HG03442 (cell line): ENCODE results near the gene LIX1.
"Not testable (repeated sequence)": the region's sequence is repeated elsewhere in the genome, so short reads cannot be mapped to it uniquely, and the experiment has no call there.

Source experiments
- ATAC-seq: cut with Tn5 transposase; IDR thresholded peaks from one replicate; pipeline ENCODE4 v1.9.1; 2021; ENCODE audit warnings: mild to moderate bottlenecking, moderate library complexity; ENCODE audit not compliant: unreplicated experiment

The LIX1 gene

DNA sequence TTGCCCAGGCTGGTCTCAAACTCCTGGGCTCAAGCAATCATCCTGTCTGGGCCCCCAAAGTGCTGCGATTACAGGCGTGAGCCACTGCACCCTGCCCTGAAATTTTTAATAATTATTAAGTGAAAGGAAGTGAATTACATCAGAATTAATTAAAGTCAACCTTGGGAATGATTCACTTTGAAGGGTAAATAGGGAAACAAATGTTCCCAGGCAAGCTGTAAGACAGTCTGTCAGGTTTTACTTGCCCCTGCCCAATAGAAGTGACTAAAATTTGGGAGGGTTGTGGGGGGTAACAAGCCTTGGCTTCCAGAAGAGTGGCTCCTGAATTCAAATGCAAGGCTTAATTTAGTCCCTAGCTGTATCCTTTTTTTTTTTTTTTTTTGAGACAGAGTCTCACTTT is 1.3 kb upstream of the LIX1 start:
- ATAC-seq: no peak

GRCh38 chr5:97141539-97141938 is 872 bp downstream of the LIX1 start:
- no peak for ATAC-seq

DNA sequence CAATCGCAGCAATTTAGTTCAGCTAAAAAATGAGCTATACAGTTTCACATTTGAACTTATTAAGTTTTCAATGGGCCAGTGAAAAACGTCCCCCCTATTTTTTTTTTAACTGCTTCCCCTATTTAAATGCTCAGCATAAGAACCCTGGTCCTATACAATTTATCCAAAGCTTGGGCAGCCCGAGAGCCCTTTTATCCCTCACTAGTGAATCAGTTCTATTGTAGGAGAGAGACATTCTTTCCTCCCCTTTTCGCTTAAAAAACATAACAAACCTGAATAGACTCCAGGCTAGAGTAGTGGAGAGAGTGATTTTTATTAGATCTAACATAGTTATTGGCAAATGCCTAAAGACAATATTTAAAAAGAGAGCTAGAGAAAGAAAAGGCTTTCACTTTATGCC is 1.4 kb downstream of the LIX1 start:
- no peak for ATAC-seq

DNA sequence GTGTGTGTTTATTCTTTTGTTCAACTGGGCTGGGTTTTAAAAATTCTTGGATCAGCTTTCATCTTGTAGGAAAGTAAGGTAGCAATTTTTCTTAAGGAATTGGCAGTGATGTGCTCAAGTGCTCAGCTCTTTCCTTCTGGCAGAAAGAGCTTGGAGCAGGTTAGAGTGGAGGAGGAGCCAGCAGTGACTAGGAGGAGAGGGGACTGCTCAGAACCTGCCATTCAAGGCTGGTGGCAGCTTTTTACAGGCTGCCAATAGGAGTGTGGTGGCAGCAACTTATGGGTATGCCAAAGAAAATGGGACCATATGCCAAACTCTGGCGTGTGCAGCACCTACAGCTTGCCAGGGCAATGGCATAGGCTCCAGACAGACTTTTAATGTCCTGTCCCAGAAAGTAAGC is 2.2 kb downstream of the LIX1 start:
- ATAC-seq: not testable (repeated sequence)

- ATAC-seq: no peak
Measured at GRCh38 chr5:97136475-97136874, 5.9 kb downstream of the LIX1 start.

- ATAC-seq: no peak
Measured at GRCh38 chr5:97135868-97136267, 6.5 kb downstream of the LIX1 start.

DNA sequence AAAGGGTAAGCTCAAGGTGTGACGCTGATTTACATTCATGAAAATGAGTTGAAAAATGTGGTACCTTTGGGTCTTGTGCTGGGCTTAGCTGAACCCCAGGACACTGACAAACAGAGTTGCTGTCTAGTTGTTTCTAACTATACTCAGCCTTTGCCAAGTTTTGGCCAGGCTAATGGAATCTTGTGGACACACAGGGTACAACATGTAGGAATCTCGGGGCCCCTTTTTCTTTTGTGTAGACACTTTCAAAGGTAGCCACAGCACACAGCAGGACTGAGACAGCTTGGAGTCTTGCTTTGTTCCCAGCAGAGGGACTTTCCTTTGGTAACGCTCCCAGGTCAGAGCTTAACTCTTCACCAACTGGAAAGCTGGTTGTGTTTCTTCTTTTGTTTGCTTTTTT is 7.8 kb downstream of the LIX1 start:
- ATAC-seq: no peak

GRCh38 chr5:97133101-97133500 is 9.3 kb downstream of the LIX1 start:
- ATAC-seq: no peak

DNA sequence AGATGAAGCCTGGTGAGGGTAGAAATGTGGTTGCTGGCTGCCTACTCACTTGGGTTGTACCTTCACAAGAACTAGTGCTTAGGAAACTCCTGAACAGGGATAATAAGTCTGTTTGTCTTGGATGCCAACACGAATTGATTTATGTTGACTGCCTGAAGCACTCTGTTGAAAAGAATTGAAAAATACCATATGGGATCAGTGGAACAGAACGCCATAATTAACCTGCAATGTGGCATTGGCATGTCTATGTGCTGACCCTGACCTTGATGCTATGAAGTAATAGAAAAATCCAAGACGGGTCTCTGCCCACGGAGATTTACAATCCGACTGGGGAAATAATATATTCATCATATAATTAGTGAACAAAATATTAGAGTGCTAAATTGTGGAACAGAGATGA is 10.5 kb downstream of the LIX1 start:
- no peak for ATAC-seq

DNA sequence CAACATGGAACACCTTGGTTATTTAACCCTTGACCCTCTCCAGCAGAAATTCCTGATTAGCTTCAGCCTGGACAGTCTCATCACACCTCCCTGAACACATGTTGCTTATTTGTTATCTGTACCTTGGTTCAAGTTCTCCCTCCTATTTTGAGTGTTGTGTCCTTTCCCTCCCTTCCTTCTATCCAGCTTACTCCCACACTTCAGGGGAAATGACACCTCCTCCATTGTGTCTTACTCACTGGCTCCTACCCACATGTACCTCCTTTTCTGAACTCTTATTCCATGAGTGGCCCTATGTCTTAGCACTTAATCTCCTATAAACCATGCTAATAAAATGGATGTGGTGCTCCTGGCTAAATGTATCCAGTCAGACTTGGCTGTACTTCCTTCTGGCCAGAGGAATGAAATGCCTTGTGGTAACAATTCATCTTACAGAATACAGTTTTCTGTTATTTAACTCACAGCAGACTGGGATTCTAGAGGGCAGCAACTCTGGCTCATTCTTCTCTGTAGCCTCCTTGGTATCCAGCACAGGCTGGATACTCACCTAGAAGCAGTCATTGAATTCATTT is 11.2 kb downstream of the LIX1 start:
- ATAC-seq: no peak

DNA sequence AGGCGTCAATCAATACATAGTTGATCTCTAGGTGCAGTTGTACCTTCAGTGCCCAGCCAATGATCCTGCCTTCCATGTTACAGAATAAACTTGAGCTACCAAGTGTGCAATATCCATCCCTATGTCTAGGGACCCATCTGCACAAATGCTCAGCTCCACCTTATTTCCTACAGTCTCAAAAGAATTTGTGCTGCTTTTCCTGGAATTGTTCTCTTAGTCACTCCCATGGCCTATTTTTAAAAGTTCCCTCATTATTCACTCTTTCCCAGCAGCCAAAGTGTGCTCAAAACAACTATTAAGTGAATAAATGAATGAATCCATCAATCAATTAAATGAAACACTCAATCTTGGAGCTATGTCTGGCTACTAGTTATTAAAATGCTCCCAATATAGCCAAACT is 14.7 kb downstream of the LIX1 start:
- ATAC-seq: no peak

GRCh38 chr5:97125125-97125683 is 17.2 kb downstream of the LIX1 start:
- no peak for ATAC-seq

DNA sequence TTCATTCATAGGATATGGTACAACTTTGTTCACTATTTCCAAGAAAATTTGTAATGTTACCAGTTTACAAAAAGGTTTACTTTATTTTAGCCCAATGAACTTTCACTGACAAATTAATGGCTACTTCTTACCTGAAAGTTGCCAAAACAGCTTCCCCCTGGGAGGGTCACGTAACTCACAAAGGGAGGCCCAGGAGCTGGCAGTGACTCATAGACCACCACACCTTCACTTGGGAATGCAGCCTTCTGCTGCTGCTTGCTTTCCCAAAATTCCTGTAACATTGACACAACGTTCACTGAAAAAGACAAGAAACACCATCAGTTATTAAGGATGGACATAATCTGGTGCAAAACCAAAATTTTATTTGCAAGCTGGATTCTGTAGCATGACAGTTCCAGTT is 18.1 kb downstream of the LIX1 start:
- ATAC-seq: no peak

GRCh38 chr5:97121848-97122247 is 20.6 kb downstream of the LIX1 start:
- no peak for ATAC-seq

DNA sequence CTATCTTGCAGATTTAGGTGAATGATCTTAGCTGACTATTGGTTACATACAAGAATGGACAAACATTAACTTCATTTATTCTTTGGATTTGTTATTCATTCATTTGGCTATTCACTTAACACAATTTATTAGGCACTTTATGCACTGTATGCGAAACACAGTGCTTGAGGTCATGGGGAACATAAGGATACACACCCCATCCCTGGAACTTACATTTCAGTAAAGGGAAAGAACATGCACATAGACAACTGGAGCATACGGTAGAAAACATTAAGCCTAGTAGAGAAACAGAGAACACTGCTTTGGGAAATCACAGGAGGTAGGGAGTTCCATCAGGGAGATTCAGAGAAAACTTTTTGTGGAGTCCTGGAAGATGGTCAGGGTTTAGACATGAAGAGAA is 22.2 kb downstream of the LIX1 start:
- ATAC-seq: no peak

DNA sequence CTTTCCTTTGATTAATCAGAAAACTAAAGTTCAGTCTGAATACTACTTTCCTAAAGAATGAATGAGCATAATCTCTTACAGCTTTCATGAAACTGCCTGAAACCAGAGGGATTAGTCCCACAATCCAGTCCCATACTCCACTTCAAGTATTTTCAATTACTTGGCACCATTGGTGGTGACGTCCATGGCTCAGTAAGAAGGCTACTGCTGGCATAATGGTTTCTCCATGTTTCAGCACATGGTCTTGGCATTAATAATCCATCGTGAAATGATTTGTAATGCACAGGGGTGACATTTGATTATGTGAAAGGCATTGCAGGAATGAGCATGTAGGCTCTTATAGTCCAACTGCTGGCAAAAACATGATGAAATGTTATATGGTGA is 23.4 kb downstream of the LIX1 start:
- ATAC-seq: no peak

- no peak for ATAC-seq
Measured at GRCh38 chr5:97118261-97119006, 24.0 kb downstream of the LIX1 start.

DNA sequence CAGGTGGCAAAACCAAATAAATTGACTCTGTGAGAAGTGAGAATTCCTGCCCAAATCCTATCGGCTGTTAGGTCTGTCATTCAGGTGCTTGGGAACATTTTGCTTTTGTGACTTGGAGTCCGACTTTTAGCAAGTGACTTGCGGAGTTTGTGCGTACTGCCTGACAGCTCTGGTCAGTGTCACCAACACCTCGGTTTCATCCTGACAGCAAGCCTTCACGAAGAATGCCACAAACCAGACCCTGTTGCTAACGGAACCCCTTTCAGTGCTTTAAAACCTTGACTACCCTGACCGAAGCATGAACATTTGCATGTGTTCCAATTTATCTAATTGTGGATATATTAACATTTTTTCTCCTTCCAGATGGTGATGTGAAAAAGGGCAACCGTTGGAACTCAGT is 26.5 kb downstream of the LIX1 start:
- ATAC-seq: no peak

GRCh38 chr5:97112230-97112629 is 30.2 kb downstream of the LIX1 start:
- ATAC-seq: no peak

- no peak for ATAC-seq
Measured at GRCh38 chr5:97111616-97112015, 30.8 kb downstream of the LIX1 start.

GRCh38 chr5:97111004-97111403 is 31.4 kb downstream of the LIX1 start:
- no peak for ATAC-seq

- ATAC-seq: no peak
Measured at GRCh38 chr5:97107318-97107717, 35.1 kb downstream of the LIX1 start.

- ATAC-seq: no peak
Measured at GRCh38 chr5:97106216-97106581, 36.2 kb downstream of the LIX1 start.
